ENCODE results near the gene ADAM15. TPM values are rescaled to one million over a fixed set of nuclear protein-coding genes. Genes with fewer than 3 reads are reported as not detected.

The ADAM15 gene, protein sequence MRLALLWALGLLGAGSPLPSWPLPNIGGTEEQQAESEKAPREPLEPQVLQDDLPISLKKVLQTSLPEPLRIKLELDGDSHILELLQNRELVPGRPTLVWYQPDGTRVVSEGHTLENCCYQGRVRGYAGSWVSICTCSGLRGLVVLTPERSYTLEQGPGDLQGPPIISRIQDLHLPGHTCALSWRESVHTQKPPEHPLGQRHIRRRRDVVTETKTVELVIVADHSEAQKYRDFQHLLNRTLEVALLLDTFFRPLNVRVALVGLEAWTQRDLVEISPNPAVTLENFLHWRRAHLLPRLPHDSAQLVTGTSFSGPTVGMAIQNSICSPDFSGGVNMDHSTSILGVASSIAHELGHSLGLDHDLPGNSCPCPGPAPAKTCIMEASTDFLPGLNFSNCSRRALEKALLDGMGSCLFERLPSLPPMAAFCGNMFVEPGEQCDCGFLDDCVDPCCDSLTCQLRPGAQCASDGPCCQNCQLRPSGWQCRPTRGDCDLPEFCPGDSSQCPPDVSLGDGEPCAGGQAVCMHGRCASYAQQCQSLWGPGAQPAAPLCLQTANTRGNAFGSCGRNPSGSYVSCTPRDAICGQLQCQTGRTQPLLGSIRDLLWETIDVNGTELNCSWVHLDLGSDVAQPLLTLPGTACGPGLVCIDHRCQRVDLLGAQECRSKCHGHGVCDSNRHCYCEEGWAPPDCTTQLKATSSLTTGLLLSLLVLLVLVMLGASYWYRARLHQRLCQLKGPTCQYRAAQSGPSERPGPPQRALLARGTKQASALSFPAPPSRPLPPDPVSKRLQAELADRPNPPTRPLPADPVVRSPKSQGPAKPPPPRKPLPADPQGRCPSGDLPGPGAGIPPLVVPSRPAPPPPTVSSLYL
- total RNA-seq (2014; rRNA removed; shearing (Covaris generic)) = 112 and 116 TPM in 2 replicates

GRCh38 chr1:155050560-155051341, at the start of gene ADAM15:
ADAM15 (plus strand) TSS chr1:155051316; CDS start chr1:155051387, 71 bp downstream.

DNA sequence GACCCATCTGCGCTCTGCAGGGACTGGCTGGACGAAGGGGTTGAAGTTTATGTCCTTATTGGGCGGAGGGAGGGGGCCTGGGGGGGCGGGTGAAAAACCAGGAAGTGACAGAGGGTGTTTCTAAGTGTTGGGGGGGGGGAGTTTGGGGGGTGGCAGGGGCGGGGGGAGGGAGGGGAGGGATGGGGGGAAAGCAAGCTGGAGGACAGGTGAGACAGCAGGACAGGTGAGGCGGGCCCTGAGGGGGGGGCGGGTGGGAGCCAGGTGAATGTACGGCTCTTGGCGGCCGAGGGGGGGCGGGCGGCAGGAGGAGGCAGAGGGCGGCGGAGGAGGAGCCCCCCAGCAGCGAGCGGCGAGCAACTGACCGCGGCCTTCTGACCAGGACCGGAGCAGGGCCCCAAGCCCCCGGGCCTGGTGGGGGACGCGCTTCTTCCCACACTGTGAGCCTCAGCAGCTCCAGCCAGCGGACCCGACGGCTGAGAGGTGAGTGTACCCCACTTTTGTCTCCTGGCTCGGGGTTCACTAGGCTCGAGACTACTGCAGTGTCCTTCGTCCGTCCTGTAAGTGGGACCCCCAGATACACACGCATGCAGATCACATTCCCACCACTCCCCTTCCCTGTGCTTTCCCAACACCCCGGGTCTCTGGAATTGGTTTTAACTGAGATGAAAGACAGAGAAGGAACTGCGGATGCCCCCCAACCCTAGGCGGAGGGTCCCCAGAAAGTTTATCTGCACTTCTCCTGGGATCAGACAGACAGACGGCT, 48.5 kb upstream of the ADAM15 start, which contains the start of gene ZBTB7B:
Gene ZBTB7B, plus strand, starts transcription at position 339 of the 763 bp plus-strand sequence. CDS start 11,859 bp downstream, outside the sequence.

DNA sequence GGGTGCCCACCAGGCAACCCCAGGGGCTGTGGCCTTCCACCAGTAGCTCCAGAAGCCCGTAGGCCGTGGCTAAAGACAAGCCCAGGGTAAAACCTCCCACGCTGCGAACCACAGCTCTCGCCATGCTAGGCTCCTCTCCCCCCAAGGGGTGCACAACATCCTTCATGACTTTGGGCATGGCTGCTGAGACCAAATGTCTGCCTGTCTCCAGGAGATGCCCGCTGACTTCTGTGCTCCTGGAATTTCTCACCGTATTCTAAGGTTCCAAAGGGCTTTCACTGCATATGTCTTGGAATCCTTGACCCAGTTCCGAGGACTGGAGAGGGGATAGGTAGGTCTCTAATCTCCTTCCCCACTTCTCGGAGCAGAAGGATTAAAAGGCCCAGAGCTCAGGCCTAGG, 17.6 kb upstream of the ADAM15 start, which contains the start of the genes DCST1 and DCST2:
Gene DCST1, plus strand, starts transcription at position 301 of the 400 bp plus-strand sequence. CDS start 213 bp downstream, outside the sequence.
Gene DCST2, minus strand, starts transcription at position 258 of the 400 bp plus-strand sequence. Its CDS starts 80 bp downstream, at position 178.

DNA sequence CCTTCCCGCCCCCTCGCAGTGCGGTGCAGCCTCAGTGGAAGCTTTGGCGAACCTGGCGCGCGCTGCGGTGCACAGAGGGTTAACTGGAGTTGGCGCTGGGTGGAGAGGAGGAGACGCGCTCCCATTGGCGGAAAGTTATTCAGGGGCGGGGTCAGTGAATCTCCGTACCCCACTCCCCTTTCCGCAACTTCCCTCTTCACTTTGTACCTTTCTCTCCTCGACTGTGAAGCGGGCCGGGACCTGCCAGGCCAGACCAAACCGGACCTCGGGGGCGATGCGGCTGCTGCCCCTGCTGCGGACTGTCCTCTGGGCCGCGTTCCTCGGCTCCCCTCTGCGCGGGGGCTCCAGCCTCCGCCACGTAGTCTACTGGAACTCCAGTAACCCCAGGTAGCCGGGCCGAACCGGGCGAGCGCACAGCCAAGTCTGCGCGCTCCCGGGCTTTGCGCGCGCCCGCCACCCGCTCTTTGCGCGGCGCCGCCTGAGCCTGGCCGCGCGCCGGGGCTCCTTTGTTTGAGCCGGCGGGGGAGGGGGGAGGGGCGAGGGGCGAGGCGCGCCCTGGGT, 12.5 kb downstream of the ADAM15 start, which contains the start of gene EFNA4:
Gene EFNA4, plus strand, starts transcription at position 191 of the 561 bp plus-strand sequence. Its CDS starts 84 bp downstream, at position 275.

DNA sequence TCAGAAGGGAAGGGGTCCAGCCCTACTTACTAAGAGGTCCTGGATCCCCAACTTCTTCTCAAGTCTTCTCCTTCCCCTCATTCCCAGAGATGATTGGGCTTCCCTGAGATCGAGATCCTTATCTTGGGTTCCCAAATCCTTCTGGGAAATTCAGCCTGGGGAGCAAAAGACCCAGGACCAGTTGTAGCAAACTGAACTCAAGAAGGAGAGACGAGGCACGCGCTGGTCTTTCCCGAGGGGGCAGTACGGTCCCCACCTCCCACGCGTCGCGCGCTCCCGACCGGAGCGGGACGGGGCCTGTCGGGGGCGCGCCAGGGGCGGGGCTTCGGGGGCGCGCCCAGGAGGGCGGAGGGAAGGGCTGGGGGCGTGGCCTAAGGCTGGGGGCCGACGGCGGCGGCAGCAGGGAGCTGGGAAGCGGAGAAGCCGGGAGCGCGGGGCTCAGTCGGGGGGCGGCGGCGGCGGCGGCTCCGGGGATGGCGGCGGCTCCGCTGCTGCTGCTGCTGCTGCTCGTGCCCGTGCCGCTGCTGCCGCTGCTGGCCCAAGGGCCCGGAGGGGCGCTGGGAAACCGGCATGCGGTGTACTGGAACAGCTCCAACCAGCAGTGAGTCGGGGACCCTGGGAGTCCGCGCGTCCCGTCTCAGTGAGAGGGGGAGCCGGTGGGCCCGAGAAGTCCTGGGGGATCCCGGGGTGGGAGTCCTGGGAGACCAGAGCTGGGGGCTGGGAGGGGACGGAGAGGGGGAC, 27.5 kb downstream of the ADAM15 start, which contains the start of gene EFNA3:
Gene EFNA3, plus strand, starts transcription at position 369 of the 741 bp plus-strand sequence. Its CDS starts 105 bp downstream, at position 474.

Other genes with a start within 250 kb of the ADAM15 start
- 0.74 and 1.3 TPM in 2 replicates for gene KCNN3, start 181.0 kb upstream of the ADAM15 start, total RNA-seq (2014; rRNA removed; shearing (Covaris generic))
- gene PMVK, start 114.6 kb upstream of the ADAM15 start, total RNA-seq (2014; rRNA removed; shearing (Covaris generic)) = 13.8 and 17.6 TPM in 2 replicates
- 44.9 and 55.1 TPM in 2 replicates for gene PBXIP1, start 95.2 kb upstream of the ADAM15 start, total RNA-seq (2014; rRNA removed; shearing (Covaris generic))
- gene PYGO2, start 89.5 kb upstream of the ADAM15 start, total RNA-seq (2014; rRNA removed; shearing (Covaris generic)) = 31.9 and 39.8 TPM in 2 replicates
- gene SHC1, start 80.6 kb upstream of the ADAM15 start, total RNA-seq (2014; rRNA removed; shearing (Covaris generic)) = 279 and 321 TPM in 2 replicates
- 192 and 226 TPM in 2 replicates for gene CKS1B, start 76.6 kb upstream of the ADAM15 start, total RNA-seq (2014; rRNA removed; shearing (Covaris generic))
- 52.3 and 59.9 TPM in 2 replicates for gene FLAD1, start 68.0 kb upstream of the ADAM15 start, total RNA-seq (2014; rRNA removed; shearing (Covaris generic))
- not detected in 2 replicates for gene LENEP, start 57.7 kb upstream of the ADAM15 start, total RNA-seq (2014; rRNA removed; shearing (Covaris generic))
- gene ZBTB7B, start 48.5 kb upstream of the ADAM15 start, total RNA-seq (2014; rRNA removed; shearing (Covaris generic)) = 20.9 and 21.1 TPM in 2 replicates
- gene DCST2, start 17.5 kb upstream of the ADAM15 start, total RNA-seq (2014; rRNA removed; shearing (Covaris generic)) = 0.19 and 0.40 TPM in 2 replicates
- not detected in 2 replicates for gene DCST1, start 17.5 kb upstream of the ADAM15 start, total RNA-seq (2014; rRNA removed; shearing (Covaris generic))
- 7.5 and 7.8 TPM in 2 replicates for gene EFNA4, start 12.4 kb downstream of the ADAM15 start, total RNA-seq (2014; rRNA removed; shearing (Covaris generic))
- gene EFNA3, start 27.5 kb downstream of the ADAM15 start, total RNA-seq (2014; rRNA removed; shearing (Covaris generic)) = 2.5 and 3.0 TPM in 2 replicates
- 37.2 and 40.0 TPM in 2 replicates for gene EFNA1, start 76.6 kb downstream of the ADAM15 start, total RNA-seq (2014; rRNA removed; shearing (Covaris generic))
- gene SLC50A1, start 84.5 kb downstream of the ADAM15 start, total RNA-seq (2014; rRNA removed; shearing (Covaris generic)) = 68.9 and 72.0 TPM in 2 replicates
- 75.7 and 98.1 TPM in 2 replicates for gene DPM3, start 89.2 kb downstream of the ADAM15 start, total RNA-seq (2014; rRNA removed; shearing (Covaris generic))
- 102 and 136 TPM in 2 replicates for gene KRTCAP2, start 122.0 kb downstream of the ADAM15 start, total RNA-seq (2014; rRNA removed; shearing (Covaris generic))
- 2.3 and 3.4 TPM in 2 replicates for gene TRIM46, start 122.5 kb downstream of the ADAM15 start, total RNA-seq (2014; rRNA removed; shearing (Covaris generic))
- 36.2 and 40.8 TPM in 2 replicates for gene THBS3, start 156.6 kb downstream of the ADAM15 start, total RNA-seq (2014; rRNA removed; shearing (Covaris generic))
- 125 and 141 TPM in 2 replicates for gene MTX1, start 157.4 kb downstream of the ADAM15 start, total RNA-seq (2014; rRNA removed; shearing (Covaris generic))
- 13.9 and 22.8 TPM in 2 replicates for gene ENTREP3, start 204.2 kb downstream of the ADAM15 start, total RNA-seq (2014; rRNA removed; shearing (Covaris generic))
- gene SCAMP3, start 211.0 kb downstream of the ADAM15 start, total RNA-seq (2014; rRNA removed; shearing (Covaris generic)) = 171 and 220 TPM in 2 replicates
- gene CLK2, start 222.2 kb downstream of the ADAM15 start, total RNA-seq (2014; rRNA removed; shearing (Covaris generic)) = 38.1 and 49.0 TPM in 2 replicates
- gene HCN3, start 226.1 kb downstream of the ADAM15 start, total RNA-seq (2014; rRNA removed; shearing (Covaris generic)) = 1.2 and 2.0 TPM in 2 replicates